Stimulated activated CD4-positive, alpha-beta T cell treated with anti-CD3 and anti-CD28 coated beads, Interleukin-15, amount 100 ng/mL, for 24 hours (primary cell): ENCODE measurements around the gene DMBT1.

Experiments
- DNase-seq: peaks from one replicate; pipeline ENCODE4 v3.0.0-alpha.2; 2020

The DMBT1 gene

DNA sequence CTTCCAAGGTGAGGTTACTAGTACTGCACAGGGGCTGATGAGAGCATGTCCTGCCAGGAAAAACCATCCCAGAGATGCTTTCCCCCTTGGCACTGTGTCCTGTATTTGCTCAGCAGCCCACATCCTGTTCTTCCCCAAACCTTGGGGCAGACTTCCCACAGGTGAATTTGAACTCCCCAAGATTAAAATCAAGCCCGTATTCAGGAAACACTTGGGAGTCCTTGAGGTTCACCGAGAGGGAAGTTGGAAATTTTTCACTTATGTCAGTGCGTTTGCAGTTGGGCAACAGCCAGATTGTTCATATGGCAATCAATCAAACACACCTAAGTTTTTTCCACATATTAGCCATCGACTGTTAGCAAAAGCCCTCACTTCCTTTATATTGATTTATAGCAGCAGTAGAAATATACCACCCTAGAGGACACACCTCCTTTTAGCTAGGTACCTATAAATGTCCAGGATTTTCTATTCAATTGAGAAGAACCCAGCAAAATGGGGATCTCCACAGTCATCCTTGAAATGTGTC is at the start of gene DMBT1:
TSS of gene DMBT1 (plus strand) at position 476 of the 526 bp plus-strand sequence. CDS start at position 493, 17 bp downstream.
- no peak for DNase-seq

GRCh38 chr10:122513053-122513452 is 47.5 kb upstream of the DMBT1 start:
- no peak for DNase-seq

- DNase-seq, result no peak
Measured at GRCh38 chr10:122514045-122514840, 46.3 kb upstream of the DMBT1 start.

- DNase-seq, result no peak
Measured at GRCh38 chr10:122515022-122515424, 45.5 kb upstream of the DMBT1 start.

- peak; percentile 72 for DNase-seq
Measured at GRCh38 chr10:122515588-122516231, 44.8 kb upstream of the DMBT1 start.

GRCh38 chr10:122516734-122517133 is 43.8 kb upstream of the DMBT1 start:
- no peak for DNase-seq

- DNase-seq, result no peak
Measured at GRCh38 chr10:122519144-122519543, 41.4 kb upstream of the DMBT1 start.

- no peak for DNase-seq
Measured at GRCh38 chr10:122519873-122520272, 40.7 kb upstream of the DMBT1 start.

GRCh38 chr10:122521011-122521410 is 39.5 kb upstream of the DMBT1 start:
- no peak for DNase-seq

DNA sequence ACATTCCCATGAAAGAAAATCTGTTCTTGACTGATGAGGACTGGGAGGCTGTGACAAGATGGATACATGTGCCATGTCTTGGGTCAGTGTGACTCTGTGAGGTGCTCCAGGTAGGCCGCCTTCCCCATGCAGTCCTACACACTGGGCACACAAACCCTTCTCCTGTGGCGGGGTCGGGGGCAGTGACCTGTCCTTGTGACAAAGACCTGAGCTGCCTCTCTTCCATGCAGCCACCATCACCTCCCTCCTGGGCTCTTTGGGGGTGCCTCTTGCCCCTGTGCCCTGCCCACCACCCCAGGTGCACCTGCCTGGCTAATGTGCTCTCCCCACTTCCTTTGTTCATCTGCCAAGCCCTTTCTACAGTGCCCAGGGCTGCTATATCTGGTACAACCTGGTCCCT is 35.7 kb upstream of the DMBT1 start:
- DNase-seq, result no peak

- peak; percentile 9 for DNase-seq
Measured at GRCh38 chr10:122525788-122526187, 34.8 kb upstream of the DMBT1 start.

DNA sequence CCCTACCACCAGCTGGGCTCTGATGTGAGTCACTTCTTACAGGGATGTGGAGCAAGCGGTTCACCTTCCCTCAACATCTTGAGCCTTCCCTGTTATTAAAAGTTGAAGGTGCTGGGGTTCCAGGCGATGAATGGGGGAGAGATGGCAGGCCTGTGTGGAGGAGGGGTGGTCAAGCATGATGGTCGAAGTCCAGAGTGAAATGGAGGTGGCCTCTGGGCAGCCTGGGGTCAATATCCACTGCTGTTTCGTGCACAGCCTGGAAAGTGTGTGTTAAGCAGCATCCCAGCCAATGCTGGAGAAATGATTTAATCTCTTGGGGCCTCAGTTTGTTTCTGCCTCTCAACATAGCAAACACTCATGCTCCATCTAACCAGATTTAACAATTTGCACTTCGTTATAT is 33.7 kb upstream of the DMBT1 start:
- DNase-seq, result no peak

GRCh38 chr10:122530177-122530576 is 30.4 kb upstream of the DMBT1 start:
- no peak for DNase-seq

DNA sequence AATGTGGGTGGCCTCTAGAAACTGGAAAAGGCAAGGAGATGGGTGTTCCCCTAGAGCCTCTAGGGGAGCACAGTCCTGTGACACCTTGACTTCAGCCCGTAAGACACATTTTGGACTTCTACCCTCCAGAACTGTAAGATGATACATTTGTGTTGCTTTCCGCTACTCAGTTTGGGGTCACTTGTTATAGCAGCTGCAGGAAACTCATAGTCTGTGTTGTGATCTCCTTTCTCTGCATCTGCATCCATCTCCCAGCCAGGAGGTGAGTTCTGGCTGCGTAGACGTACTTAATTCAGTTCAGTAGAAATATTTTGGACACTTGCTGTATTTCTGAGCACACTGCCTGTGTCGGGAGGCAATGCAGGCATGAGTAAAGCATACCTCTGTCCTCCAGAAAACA is 29.3 kb upstream of the DMBT1 start:
- DNase-seq, result no peak

DNA sequence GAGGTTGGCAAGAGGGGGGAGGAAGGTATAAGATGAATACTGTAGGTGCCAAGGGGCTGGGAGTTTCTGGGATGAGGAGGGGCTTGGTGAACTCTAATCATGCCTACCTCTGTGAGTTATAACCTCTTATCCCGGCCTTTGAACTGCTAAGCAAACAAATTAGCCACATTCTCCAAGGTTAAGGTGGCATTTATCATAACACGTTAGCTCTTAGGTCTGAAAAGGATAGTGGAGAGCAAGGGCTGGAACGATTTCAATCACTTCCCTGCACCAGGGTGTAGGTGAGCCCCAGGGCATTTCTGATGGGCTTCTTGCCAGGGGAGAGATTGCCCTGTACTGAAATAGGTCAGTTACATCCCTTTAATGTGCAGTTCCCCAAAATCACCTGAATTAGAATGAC is 28.6 kb upstream of the DMBT1 start:
- DNase-seq, result no peak

GRCh38 chr10:122532601-122533296 is 27.8 kb upstream of the DMBT1 start:
- no peak for DNase-seq

DNA sequence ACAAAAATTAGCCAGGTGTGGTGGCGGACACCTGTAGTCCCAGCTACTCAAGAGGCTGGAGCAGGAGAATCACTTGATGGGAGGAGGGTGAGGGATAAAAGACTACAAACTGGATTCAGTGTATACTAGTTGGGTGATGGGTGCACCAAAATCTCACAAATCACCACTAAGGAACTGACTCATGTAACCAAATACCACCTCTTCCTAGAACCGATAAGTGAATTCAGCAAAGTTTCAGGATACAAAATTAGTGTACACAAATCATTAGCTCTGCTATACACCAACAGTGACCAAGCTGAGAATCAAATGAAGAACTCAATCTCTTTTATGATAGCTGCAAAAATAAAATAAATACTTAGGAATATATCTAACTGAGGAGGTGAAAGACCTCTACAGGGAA is 23.0 kb upstream of the DMBT1 start:
- no peak for DNase-seq

DNA sequence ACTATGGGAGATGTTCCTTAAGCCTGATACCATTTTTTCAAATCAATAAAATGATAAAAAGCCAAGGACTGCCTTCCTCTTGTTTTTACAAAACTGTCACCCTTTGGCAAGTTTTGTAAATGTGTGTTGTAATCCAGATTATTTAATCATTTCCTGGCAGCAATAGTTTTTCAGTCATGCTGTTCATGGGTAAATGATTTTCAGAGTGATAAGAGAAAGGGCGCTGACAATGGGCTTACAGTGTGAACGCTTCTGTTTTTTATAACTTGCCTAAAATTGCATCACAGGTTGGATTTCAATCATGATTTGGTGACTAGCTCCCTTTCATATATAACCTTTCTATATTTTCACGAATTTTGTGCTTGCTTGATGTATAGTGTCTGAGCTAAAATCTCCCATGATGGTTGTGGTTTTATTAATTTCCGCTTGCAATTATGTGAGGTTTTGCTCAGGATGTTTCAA is 19.0 kb upstream of the DMBT1 start:
- DNase-seq, result no peak

GRCh38 chr10:122543676-122544445 is 16.7 kb upstream of the DMBT1 start:
- no peak for DNase-seq

DNA sequence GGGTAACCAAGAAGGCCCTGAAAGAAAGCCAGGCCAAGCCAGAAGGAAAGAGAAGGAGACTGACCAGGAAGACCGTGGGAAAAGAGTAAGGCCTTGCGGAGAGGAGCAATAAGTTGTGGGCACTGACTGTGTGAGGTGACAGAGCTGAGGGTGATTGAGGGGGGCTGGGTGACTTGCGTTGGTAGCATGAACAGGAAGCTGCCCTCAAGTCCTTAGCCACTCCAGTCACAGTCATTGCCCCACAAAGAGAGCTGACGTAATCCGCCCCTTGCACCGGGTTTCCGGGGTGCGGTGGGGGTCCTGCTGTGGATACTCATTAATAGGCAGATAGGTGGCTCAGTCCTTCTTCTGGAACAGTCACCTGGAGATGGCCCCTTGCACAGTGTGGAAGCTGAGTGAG is 16.1 kb upstream of the DMBT1 start:
- no peak for DNase-seq

DNA sequence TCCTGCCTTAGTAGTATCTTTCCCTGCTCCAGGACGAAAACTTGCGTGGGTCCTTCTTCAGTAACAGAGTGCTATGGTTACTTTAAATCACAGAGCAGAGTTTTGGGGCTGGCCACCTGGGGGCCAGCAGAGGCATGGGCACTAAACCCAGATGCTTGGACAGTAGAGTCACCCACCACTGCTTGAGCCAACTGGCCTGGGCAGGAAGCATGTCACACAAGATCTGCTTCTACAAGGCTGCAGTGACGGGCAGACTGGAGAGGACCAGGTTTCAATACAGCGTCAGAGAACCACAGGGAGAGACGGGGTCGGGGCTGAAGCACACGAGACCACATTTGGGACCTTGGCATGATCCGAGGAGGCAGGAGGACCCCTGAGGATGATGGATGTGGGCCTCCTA is 14.3 kb upstream of the DMBT1 start:
- DNase-seq, result no peak

DNA sequence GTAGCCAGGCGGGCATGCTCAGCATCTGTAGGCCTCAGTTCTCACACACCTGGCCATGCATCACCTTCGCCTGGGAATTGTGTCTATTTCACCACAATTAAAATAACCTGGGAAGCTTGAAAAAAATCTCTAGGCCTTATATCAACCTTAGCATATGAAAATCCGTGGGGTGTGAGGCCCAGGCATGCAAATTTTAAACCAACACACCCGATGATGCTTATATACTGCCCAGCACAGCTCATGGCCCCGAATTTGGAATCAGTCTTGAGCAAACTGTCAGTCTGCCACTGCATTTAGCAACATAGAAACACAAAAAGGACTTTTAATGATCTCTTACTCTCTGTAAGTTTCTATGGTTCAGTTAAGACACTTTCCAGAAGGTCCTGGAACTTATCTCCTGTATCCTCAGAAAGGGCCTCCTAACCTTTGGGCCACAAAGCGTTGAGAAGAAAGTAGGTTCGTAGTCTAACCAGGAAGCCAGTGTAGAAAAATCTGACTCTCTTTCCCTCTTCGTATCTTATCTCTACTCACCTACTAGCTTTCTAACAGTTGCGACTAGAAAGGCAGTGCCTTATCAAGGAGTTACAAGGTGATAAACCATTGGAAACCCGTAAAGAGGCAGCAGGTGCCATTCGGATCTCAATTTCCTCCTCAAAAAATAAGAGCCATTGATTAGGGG is 12.0 kb upstream of the DMBT1 start:
- no peak for DNase-seq
